ENCODE measurements around the gene PCDH9.

The PCDH9 gene

DNA sequence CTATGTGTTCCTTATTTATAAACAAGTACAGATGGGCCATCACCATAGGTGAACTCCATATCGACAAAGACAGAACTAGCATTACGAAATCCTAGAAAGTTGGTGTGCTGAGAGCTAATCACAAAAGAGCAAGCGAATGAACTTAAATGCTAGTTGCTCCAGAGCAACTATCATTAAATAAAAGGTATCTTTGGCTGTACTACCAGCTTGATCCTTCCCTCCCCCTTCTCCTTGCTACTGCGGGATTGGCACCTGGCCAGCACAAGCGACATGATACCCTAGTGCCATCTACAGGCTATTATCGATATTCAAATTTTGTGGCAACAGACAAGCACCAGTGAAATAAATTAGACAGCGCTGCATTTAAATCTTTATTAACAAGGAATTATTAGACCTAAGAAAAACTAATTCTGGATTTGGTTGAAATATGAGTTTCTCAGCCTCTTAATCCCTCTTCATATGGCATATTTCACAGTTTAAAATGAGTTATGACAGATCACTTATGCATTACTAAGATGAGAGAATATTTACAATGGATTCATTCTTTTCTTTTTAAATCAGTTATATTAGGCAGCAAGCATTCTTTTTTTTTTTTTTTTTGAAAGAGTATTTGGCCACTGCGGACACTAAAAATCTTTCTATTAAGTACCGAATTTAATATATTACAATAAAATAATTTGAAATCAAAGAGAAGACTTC, 5.8 kb downstream of the PCDH9 start:
- DNase-seq (ENCODE audit: low read depth in 4 of 4, low spot score in 1 of 4) = peak in 3 of 4 experiments; percentile 16 to 29 (median 28)

DNA sequence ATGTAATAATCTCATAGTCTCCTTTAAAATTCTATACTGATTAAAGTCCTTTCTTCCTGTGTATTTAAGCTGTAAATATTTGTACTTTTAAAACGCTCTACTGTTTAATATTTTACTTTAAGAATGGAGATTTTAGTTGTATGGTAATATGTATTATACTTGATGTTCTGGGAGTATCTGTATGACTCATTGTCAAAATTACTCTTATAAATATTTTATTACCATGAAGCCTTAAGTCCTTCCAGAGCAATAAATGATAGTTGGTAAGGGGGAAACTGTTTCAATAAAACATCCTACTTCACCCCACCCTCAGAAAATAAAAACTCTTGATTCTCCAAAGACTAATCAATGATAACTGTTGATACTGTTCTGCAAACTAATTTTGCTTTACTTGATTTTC, 6.4 kb downstream of the PCDH9 start:
- no peak for DNase-seq (ENCODE audit: low read depth in 4 of 4, low spot score in 1 of 4)

DNA sequence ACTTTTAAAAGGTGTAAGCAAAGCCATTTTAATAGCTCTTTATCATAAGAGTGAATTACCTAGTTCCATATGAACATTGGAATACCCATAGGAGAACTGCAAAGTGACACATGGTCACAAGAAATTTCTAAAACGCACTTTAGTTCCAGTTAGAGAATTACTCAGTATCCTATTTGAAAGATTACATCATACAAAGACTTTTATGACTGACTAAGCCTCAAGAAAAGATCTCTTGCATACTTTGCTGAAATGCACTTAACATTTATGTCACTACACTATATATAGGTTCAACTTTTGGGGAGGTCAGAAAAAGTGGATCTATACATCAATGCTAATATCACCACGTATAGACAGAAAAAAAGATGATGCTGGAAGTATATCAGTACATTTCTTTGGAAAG, 7.1 kb downstream of the PCDH9 start:
- DNase-seq (ENCODE audit: low read depth in 4 of 4, low spot score in 1 of 4) = no peak

- DNase-seq (ENCODE audit: low read depth in 4 of 4, low spot score in 1 of 4) = no peak
Measured at GRCh38 chr13:67221630-67222226, 8.4 kb downstream of the PCDH9 start.

GRCh38 chr13:67219113-67219512, 11.0 kb downstream of the PCDH9 start:
- DNase-seq (ENCODE audit: low read depth in 4 of 4, low spot score in 1 of 4) = no peak

- DNase-seq (ENCODE audit: low read depth in 4 of 4, low spot score in 1 of 4) = no peak
Measured at GRCh38 chr13:67217880-67218279, 12.3 kb downstream of the PCDH9 start.

DNA sequence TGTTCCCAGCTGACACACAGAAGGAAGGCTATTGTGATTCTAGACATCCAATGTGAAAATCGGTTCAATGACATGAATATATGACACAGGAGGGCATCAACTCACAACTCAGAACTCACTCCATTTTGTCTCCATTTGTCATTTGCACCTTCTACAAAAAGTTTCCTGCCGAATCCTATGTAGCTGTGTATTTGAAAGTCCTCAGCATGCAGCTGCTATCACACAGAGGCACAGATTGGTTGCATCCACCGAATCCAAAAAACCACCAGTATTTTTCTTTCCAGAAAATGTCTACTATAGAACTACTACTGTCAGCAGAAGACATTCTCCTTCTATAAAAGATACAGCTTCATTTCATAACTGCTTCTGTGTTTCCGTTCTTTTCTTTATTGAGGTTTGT, 13.3 kb downstream of the PCDH9 start:
- DNase-seq (ENCODE audit: low read depth in 4 of 4, low spot score in 1 of 4) = no peak

DNA sequence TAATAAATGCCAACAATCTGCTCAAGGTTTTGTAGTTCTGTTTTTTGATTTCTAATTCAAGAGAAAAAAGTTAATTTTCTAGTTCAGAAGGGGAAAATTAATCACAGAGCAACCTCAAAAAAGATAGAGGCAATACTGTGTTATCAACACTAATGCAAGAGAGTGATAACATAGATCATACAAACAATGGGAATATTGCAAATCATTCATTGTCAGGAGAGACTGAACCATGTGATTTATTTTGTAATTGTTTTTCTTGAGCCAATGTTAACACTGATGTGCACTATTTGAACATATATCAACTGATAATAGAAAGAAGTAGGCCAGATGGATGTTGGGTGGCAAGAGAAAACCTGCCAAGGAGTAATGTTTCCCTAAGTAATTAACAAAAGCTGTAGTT, 19.9 kb downstream of the PCDH9 start:
- no peak for DNase-seq (ENCODE audit: low read depth in 4 of 4, low spot score in 1 of 4)

DNA sequence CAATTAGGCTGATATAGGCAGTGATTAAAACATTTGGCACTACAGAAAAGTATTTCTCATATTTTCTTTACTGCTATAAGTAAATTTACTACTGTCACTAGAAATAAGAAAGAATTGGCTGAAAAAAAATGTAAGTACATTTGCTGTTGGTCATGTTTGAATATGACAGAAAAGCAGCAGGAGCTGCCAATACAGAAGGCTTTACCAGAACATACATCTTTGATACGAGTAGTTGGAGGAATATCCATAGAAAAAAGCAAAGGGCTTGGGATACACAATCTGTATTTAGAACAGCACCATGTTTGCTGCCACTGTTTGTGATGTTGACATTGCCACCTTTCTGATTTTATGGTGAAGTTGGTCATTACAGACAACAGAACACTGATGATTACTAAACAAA, 21.6 kb downstream of the PCDH9 start:
- no peak for DNase-seq (ENCODE audit: low read depth in 4 of 4, low spot score in 1 of 4)

DNA sequence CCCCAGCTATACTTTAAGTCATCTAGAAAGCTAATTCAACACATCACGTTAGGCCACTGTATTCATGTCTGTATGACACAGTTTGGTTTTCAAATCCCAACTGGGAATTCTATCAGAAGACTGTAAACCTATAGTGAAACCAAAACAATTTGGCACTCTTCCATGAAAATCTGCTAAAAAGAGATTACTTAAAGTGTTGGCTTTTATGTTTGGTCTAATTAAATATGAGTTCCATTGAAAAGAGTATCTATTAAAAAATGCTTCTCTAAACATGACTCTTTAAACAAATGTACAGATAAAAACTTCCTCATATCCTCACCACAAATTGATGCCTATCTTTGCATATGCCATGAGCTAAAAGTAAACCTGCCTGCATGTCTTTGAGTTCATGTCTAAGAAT, 25.4 kb downstream of the PCDH9 start:
- DNase-seq (ENCODE audit: low read depth in 4 of 4, low spot score in 1 of 4) = no peak

GRCh38 chr13:67200605-67201004, 29.5 kb downstream of the PCDH9 start:
- DNase-seq (ENCODE audit: low read depth in 4 of 4, low spot score in 1 of 4) = no peak

- no peak for DNase-seq (ENCODE audit: low read depth in 4 of 4, low spot score in 1 of 4)
Measured at GRCh38 chr13:67200183-67200582, 30.0 kb downstream of the PCDH9 start.

DNA sequence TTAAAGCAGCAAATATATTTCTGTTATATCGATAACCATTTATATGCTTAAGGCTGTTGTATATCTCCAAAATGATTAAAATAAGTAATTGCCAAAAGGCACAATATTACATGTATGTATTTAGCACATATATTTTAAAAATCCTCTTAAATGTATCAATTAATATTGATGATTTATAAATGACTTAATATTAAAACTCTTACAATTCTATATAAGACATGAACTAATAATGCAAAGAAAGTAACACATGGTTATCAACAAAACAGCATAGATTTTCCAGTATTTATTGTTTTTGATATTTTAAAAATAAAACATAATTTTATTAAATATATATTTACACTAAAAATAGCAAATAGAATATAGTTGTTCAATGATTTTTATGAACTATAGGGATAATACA, 32.4 kb downstream of the PCDH9 start:
- DNase-seq (ENCODE audit: low read depth in 4 of 4, low spot score in 1 of 4) = no peak

DNA sequence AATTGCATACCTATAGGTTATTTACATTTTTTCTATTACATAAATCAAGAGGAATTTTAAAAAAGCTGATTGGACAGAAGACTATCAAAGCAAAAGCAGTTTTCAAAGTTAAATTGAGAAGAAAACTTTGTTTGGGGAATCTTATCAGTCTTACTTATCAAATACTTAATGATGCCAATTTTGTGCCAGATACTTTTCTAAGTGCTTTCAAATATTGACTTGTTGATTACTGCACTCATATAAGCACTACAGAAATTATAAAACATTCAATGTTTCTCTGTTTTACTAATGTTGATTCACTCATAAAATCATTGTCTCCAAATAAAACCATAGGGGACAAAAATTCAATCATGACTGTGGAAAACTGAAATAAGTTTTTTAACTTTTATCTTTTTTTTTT, 36.2 kb downstream of the PCDH9 start:
- DNase-seq (ENCODE audit: low read depth in 4 of 4, low spot score in 1 of 4) = no peak

- DNase-seq (ENCODE audit: low read depth in 4 of 4, low spot score in 1 of 4) = no peak
Measured at GRCh38 chr13:67192751-67193150, 37.4 kb downstream of the PCDH9 start.

GRCh38 chr13:67186995-67187569, 43.1 kb downstream of the PCDH9 start:
- DNase-seq (ENCODE audit: low read depth in 4 of 4, low spot score in 1 of 4) = no peak

DNA sequence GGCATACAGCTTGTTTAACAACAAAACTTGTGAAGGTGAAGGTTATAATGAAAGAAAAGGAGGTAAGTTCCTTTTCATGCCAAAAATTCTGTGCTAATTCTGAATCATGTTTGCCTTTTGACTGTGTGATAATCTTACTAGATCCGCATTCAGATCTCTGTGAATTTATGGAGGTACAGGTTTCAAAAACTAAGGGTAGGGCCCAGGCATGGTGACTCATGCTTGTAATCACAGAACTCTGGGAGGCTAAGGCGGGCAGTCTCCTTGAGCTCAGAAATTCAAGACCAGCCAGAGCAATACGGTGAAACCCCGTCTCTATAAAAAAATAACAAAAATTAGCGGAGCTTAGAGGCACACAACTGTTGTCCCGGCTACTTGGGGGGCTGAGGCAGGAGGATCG, 45.9 kb downstream of the PCDH9 start:
- DNase-seq (ENCODE audit: low read depth in 4 of 4, low spot score in 1 of 4) = no peak

GRCh38 chr13:67183151-67183550, 47.0 kb downstream of the PCDH9 start:
- no peak for DNase-seq (ENCODE audit: low read depth in 4 of 4, low spot score in 1 of 4)

GRCh38 chr13:67175836-67176459, 54.2 kb downstream of the PCDH9 start:
- no peak for DNase-seq (ENCODE audit: low read depth in 4 of 4, low spot score in 1 of 4)

- no peak for DNase-seq (ENCODE audit: low read depth in 4 of 4, low spot score in 1 of 4)
Measured at GRCh38 chr13:67168384-67168783, 61.8 kb downstream of the PCDH9 start.

DNA sequence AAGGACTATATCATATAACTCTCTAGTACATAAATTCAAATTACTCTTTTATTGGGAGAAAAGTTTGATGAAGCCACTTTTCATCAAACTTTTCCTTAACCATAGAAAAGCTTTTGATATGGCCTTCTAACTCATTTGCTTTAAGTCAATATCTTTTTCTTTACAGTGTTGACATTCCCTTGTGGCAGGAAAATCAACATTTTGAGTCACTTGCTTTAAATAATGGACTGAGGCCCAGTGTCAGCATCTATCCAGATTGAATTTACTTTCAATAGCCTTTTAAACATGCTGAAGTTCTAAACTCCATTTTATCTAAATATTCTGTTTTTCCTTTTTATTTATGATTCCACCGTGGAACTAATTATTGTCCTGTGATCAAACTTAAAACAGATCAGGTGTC, 62.7 kb downstream of the PCDH9 start:
- no peak for DNase-seq (ENCODE audit: low read depth in 4 of 4, low spot score in 1 of 4)

GRCh38 chr13:67161176-67161575, 69.0 kb downstream of the PCDH9 start:
- no peak for DNase-seq (ENCODE audit: low read depth in 4 of 4, low spot score in 1 of 4)

Measured in stimulated activated CD4-positive, alpha-beta T cell treated with anti-CD3 and anti-CD28 coated beads, Interleukin-1b, Interleukin-23, amount 100 ng/mL, for 24 hours (primary cell).